ENCODE results near the gene PMPCA.

DNA sequence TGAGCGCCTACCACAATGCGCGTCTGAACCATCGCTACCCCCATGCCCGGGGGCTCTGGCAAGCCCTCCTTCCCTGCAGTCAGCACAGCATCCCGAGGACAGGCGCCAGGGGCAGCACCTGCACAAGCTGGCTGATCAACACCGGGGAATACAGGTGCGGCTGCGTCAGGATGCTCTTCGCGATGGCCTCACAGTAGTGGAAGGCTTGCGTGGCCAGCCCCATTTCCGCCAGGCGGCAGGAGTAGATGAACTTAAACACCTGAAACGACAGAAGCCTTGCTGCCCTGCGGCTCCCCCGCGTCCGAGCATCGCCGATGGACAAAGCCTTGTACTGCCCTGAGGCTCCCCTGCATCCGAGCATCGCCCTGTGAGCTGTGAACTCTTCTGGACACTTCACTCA is 46.9 kb downstream of the PMPCA start:
- TF ChIP-seq CTCF (IDR thresholded peaks at IDR 0.05) (no peak), POLR2A (IDR thresholded peaks at IDR 0.05) (no peak)

All from esophagus squamous epithelium (tissue), 4 donors.